ENCODE measurements around the gene SLC66A1. TPM values are rescaled to one million over a fixed set of nuclear protein-coding genes. Genes with fewer than 3 reads are reported as not detected.

Gene SLC66A1
- total RNA-seq, 1 donor from 2014 or later = 11.1 TPM

DNA sequence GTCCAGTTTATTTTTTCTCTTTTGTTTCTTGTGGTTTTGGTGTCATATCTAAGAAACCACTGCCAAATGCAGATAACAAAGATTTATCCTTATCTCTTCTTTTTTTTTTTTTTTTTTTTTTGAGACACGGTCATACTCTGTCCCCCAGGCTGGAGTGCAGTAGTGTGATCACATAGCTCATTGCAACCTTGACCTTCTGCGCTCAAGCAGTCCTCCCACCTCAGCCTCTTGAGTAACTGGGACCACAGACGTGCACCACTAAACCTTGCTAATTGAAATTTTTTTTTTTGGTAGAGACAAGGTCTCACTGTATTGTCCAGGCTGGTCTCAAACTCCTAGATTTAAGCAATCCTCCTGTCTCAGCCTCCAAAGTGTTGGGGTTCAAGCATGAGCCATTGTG is 8.9 kb downstream of the SLC66A1 start:
- peaks cover 16 to 32% of the 10 kb centered on the region in 2 donors for H3K36me3 ChIP-seq
- TF ChIP-seq, protein P1, sequence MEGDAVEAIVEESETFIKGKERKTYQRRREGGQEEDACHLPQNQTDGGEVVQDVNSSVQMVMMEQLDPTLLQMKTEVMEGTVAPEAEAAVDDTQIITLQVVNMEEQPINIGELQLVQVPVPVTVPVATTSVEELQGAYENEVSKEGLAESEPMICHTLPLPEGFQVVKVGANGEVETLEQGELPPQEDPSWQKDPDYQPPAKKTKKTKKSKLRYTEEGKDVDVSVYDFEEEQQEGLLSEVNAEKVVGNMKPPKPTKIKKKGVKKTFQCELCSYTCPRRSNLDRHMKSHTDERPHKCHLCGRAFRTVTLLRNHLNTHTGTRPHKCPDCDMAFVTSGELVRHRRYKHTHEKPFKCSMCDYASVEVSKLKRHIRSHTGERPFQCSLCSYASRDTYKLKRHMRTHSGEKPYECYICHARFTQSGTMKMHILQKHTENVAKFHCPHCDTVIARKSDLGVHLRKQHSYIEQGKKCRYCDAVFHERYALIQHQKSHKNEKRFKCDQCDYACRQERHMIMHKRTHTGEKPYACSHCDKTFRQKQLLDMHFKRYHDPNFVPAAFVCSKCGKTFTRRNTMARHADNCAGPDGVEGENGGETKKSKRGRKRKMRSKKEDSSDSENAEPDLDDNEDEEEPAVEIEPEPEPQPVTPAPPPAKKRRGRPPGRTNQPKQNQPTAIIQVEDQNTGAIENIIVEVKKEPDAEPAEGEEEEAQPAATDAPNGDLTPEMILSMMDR (IDR thresholded peaks at IDR 0.05) = no peak
- H3K27me3 ChIP-seq = no peaks in the 10 kb centered on the region
- no peaks in the 10 kb centered on the region for H3K9me3 ChIP-seq
- no peak for DNase-seq (ENCODE audit: low spot score in 2 of 2)
- no peak overlapping the region for H3K4me3 ChIP-seq
- no peaks in the 10 kb centered on the region for H3K4me1 ChIP-seq
- intact Hi-C loops (cut with DNase I) = no loop called here
- no peak overlapping the region for H3K27ac ChIP-seq

DNA sequence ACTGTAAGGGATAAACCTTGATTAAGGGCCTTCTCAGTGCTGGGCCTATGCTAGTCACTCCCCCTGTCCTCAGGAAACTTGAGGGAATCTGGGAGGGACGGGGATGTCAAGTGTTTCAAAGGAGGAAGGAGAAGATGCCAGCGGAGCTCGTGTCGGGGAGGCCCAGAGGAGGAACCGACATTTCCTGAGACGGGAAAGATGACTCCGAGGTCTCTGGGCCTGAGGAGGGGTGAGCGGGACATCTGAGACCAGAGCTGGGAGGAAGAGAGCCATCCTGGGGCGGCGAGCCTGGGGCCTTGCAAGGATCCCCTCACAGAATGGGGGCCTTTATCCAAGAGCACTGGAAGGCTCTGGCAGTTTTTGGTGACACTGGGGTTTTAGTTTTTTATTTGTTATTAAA is 10.4 kb downstream of the SLC66A1 start:
- Histone ChIP-seq H3K9me3 (no peaks in the 10 kb centered on the region), H3K27me3 (no peaks in the 10 kb centered on the region), H3K27ac (no peak overlapping the region), H3K4me1 (no peaks in the 10 kb centered on the region), H3K36me3 (peaks cover 26 to 45% of the 10 kb centered on the region in 2 donors), H3K4me3 (no peak overlapping the region)
- TF ChIP-seq, protein P1 (IDR thresholded peaks at IDR 0.05) = no peak
- intact Hi-C loops (cut with DNase I) = no loop called here
- DNase-seq (ENCODE audit: low spot score in 2 of 2) = no peak

DNA sequence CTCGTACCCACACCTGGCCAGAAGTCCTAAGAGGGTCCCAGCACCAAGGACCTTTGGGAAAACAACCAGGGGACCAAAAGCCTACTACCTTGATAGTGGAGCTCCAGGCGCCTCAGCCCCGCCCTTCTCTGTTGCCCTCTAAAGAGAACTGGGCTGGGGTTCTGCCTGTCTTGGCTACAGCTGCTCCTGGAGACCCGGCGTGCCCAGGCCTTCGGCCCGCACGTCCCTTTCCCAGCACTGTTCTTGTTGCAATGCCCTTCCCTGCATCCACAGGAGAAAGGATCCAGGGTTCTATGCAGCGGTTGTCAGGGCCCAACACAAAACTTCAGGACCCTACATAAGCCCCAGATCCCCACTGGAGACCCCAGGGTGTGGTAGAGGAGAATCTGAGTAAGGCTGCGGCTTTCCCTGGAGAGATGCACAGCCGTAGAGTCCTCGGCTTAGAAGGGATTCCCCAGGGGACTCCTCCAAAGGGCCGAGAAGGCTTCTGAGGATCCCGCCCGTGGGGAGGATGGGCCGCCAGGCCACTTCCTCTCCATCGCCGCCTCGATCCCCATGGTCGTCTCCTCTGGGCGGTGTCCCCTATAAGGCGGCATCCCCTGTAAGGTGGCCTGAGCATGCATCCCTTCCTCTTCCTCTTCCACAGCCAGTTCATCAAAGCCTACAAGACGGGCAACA is 12.0 kb downstream of the SLC66A1 start:
- TF ChIP-seq, protein P1 (IDR thresholded peaks at IDR 0.05) = no peak
- intact Hi-C loops (cut with DNase I) = no loop called here
- Histone ChIP-seq H3K4me1 (no peaks in the 10 kb centered on the region), H3K9me3 (no peaks in the 10 kb centered on the region), H3K27me3 (no peaks in the 10 kb centered on the region), H3K27ac (no peak overlapping the region), H3K36me3 (peaks cover 38 to 52% of the 10 kb centered on the region in 2 donors), H3K4me3 (no peak overlapping the region)
- no peak for DNase-seq (ENCODE audit: low spot score in 2 of 2)

DNA sequence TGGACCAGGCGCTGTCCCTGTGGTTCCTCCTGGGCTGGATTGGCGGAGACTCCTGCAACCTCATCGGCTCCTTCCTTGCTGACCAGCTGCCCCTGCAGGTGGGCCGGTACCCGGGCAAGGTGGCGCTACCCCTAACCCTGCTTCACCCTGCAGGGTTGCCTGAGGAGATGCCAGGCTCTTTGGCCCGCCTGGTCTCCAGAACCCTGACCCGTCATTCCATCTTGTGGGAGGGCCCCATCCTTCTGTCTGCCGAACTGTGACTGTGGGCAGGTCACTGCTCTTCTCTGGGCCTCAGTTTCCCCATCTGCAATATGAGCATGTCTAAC is 12.5 kb downstream of the SLC66A1 start:
- H3K9me3 ChIP-seq = no peaks in the 10 kb centered on the region
- no peaks in the 10 kb centered on the region for H3K27me3 ChIP-seq
- H3K36me3 ChIP-seq = peaks cover 43 to 52% of the 10 kb centered on the region in 2 donors
- H3K27ac ChIP-seq = no peak overlapping the region
- TF ChIP-seq, protein P1 (IDR thresholded peaks at IDR 0.05) = no peak
- DNase-seq (ENCODE audit: low spot score in 2 of 2) = no peak
- H3K4me3 ChIP-seq = no peak overlapping the region
- intact Hi-C loops (cut with DNase I) = no loop called here
- no peaks in the 10 kb centered on the region for H3K4me1 ChIP-seq

DNA sequence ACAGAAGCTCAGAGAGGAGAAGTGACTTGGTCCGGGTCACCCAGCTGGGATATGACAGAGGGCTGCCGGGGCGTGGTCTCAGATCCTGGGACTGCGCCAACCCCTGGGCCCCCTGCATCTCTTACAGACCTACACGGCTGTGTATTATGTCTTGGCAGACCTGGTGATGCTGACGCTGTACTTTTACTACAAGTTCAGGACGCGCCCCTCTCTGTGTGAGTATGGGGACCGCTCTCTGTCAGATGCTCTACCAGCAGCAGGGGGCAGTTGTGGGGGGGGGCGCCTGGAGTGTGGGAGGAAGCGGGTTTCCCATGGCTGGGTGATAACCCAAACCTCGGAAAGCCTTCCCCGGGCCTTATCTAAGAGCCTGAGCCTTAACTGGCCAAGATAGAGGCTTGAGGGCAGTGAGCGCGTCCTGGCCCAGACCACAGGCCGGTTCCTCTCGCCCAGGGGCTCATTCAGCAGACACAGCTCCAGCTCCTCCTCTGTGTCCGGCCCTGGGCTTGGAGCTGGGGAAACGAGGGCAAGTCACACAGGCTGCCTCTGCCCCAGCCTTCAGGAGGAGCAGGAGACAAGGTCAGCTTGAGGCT is 13.3 kb downstream of the SLC66A1 start:
- Histone ChIP-seq H3K36me3 (peaks cover 43 to 52% of the 10 kb centered on the region in 2 donors), H3K27me3 (no peaks in the 10 kb centered on the region), H3K27ac (no peak overlapping the region), H3K4me1 (no peaks in the 10 kb centered on the region), H3K9me3 (no peaks in the 10 kb centered on the region), H3K4me3 (no peak overlapping the region)
- intact Hi-C loops (cut with DNase I) = no loop called here
- DNase-seq (ENCODE audit: low spot score in 2 of 2) = no peak
- TF ChIP-seq, protein P1 (IDR thresholded peaks at IDR 0.05) = no peak
